Gastrocnemius medialis (tissue), 4 donors: ENCODE data around the gene MRPS18C.

Experiments used
- POLR2A ChIP-seq, 2 donors: fragments of 450-650 bp; IDR thresholded peaks; one replicate each; pipeline ENCODE4 v1.6.1; 2017; ENCODE audit warnings: antibody characterized with exemption in 2 of 2, mild to moderate bottlenecking in 2 of 2, moderate library complexity in 2 of 2
- TF ChIP-seq, protein P1 (sequence below), 5 experiments: fragments of 450-650 bp in 3 of 5; fragments of 200-600 bp in 2 of 5; sonication (generic) in 2 of 5; IDR thresholded peaks in 4 of 5; conservative IDR thresholded peaks in 1 of 5; 1 replicate in 4 of 5; 2 replicates in 1 of 5; pipeline ENCODE4 v1.5.1; 2016 to 2019; ENCODE audit warnings: antibody characterized with exemption in 5 of 5, mild to moderate bottlenecking in 3 of 5, moderate library complexity in 3 of 5

DNA sequence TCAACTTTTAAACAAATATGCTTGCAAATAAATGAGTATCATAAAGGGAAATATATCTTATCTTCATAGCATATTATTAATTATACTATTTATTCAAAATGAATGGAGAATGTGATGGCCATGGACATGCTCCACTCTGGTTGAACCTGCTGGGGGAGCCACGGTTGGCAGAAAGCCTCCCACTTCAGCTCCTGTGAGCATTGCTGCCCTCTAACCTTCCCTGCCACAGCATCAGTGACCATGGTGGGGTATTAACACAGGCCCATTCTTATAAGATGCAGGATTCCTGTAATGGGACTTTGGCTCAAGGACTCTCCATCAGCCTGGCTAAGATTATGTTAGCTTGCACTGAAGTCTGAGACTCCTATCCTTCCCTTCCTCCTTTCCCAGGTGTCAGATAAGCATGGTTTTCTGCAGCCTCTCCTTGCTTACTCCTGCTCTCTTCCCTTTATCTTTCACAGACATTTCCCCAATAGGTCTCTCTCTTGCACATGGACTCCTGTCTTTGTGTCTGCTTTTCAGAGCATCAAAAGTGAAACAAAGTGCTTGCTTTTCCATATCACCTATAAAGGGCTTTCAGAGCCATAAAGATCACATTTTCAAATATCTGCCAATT is 34.0 kb downstream of the MRPS18C start:
- TF ChIP-seq, protein P1, sequence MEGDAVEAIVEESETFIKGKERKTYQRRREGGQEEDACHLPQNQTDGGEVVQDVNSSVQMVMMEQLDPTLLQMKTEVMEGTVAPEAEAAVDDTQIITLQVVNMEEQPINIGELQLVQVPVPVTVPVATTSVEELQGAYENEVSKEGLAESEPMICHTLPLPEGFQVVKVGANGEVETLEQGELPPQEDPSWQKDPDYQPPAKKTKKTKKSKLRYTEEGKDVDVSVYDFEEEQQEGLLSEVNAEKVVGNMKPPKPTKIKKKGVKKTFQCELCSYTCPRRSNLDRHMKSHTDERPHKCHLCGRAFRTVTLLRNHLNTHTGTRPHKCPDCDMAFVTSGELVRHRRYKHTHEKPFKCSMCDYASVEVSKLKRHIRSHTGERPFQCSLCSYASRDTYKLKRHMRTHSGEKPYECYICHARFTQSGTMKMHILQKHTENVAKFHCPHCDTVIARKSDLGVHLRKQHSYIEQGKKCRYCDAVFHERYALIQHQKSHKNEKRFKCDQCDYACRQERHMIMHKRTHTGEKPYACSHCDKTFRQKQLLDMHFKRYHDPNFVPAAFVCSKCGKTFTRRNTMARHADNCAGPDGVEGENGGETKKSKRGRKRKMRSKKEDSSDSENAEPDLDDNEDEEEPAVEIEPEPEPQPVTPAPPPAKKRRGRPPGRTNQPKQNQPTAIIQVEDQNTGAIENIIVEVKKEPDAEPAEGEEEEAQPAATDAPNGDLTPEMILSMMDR (IDR thresholded peaks at IDR 0.05 in 4 of 5, conservative IDR thresholded peaks at IDR 0.05 in 1 of 5) = no peak
- no peak for TF ChIP-seq POLR2A (IDR thresholded peaks at IDR 0.05)
